Natural killer cell (primary cell): ENCODE measurements around the gene CREBBP. TPM values are rescaled to one million over a fixed set of nuclear protein-coding genes. Genes with fewer than 3 reads are reported as not detected.

Experiments
- ATAC-seq, 3 donors: fragments of 150-1000 bp in 2 of 3; fragments of 200-7000 bp in 1 of 3; cut with Tn5 transposase; 1 replicate in 1 of 3; 2 replicates in 2 of 3; pipeline ENCODE4 v1.10.0; 2021; ENCODE audit warnings: mild to moderate bottlenecking in 2 of 3, moderate library complexity in 2 of 3
- DNase-seq, 2 donors: peaks; one replicate each; pipeline versions ENCODE4 v3.0.0 to v3.0.0-alpha.2; 2013 to 2021; ENCODE audit warnings: mixed read lengths in 1 of 2
- H3K27ac ChIP-seq: one replicate; pipeline ENCODE4 v1.5.1; 2013; ENCODE audit warnings: mild to moderate bottlenecking, low read length
- H3K27me3 ChIP-seq: one replicate; pipeline ENCODE4 v1.6.1; 2013; ENCODE audit warnings: low read length; ENCODE audit not compliant: control insufficient read depth, insufficient read depth
- H3K36me3 ChIP-seq: one replicate; pipeline ENCODE4 v1.6.1; 2013; ENCODE audit warnings: low read length; ENCODE audit not compliant: control insufficient read depth, insufficient read depth
- H3K4me1 ChIP-seq: one replicate; pipeline ENCODE4 v1.6.1; 2013; ENCODE audit warnings: low read length; ENCODE audit not compliant: control insufficient read depth, insufficient read depth
- H3K4me3 ChIP-seq: one replicate; pipeline ENCODE4 v1.5.1; 2013; ENCODE audit warnings: low read length
- H3K9me3 ChIP-seq: one replicate; pipeline ENCODE4 v1.6.1; 2013; ENCODE audit warnings: low read length; ENCODE audit not compliant: control insufficient read depth, insufficient read depth
- H3K27ac Mint-ChIP-seq, 2 donors: one replicate each; pipeline ENCODE4 v1.8.0; 2022; ENCODE audit warnings: mild to moderate bottlenecking in 2 of 2, mixed read lengths in 2 of 2, moderate library complexity in 1 of 2
- H3K27me3 Mint-ChIP-seq, 2 donors: one replicate each; pipeline ENCODE4 v1.8.0; 2022; ENCODE audit warnings: low read depth in 2 of 2, mixed read lengths in 2 of 2
- H3K36me3 Mint-ChIP-seq: one replicate; pipeline ENCODE4 v1.8.0; 2022; ENCODE audit warnings: mixed read lengths
- H3K4me1 Mint-ChIP-seq, 2 donors: one replicate each; pipeline ENCODE4 v1.8.0; 2022; ENCODE audit warnings: mixed read lengths in 2 of 2
- H3K4me3 Mint-ChIP-seq: one replicate; pipeline ENCODE4 v1.8.0; 2022; ENCODE audit warnings: mild to moderate bottlenecking, moderate library complexity, mixed read lengths
- H3K9me3 Mint-ChIP-seq, 2 donors: one replicate each; pipeline ENCODE4 v1.8.0; 2022; ENCODE audit warnings: mixed read lengths in 2 of 2
- CTCF ChIP-seq: fragments of 200-600 bp; IDR thresholded peaks from one replicate; pipeline ENCODE4 v1.8.0; 2022; ENCODE audit warnings: antibody characterized with exemption
- WGBS: methylation state at CpG from one replicate; pipeline ENCODE4 v1.1.7; 2013; ENCODE audit warnings: missing lambda C conversion rate; ENCODE audit not compliant: insufficient coverage; 5-methylcytosine and 5-hydroxymethylcytosine counted together
- intact Hi-C: fragments of 100-400 bp; cut with micrococcal nuclease; formaldehyde crosslinking; loops from one replicate; pipeline ENCODE4 v1.14.2; 2022
- total RNA-seq, 4 donors: library from RNA; stranded (reverse); fragments of 120-200 nt in 1 of 4; gene quantifications; one replicate each; pipeline versions ENCODE4 v1.2.3 to v1.2.4, GENCODE V29; 2013 to 2022

CREBBP gene
- total RNA-seq, 3 donors from 2014 or later (not counting 1 experiment from before 2014, with no cell fraction given), result 197 to 234 (median 224) TPM

- intact Hi-C loops, result no loop called here
- ATAC-seq, result no peak
- Histone ChIP-seq H3K4me1 (peaks cover 15% of the 10 kb centered on the region), H3K27me3 (no peaks in the 10 kb centered on the region), H3K27ac (no peak overlapping the region), H3K9me3 (no peaks in the 10 kb centered on the region), H3K4me3 (no peak overlapping the region), H3K36me3 (no peaks in the 10 kb centered on the region)
- Mint-ChIP-seq H3K4me3 (no peak overlapping the region), H3K36me3 (no peaks in the 10 kb centered on the region), H3K9me3 (no peaks in the 10 kb centered on the region), H3K4me1 (peaks cover 16 to 22% of the 10 kb centered on the region in 2 donors), H3K27me3 (no peaks in the 10 kb centered on the region), H3K27ac (no peak overlapping the region)
- TF ChIP-seq CTCF, result no peak
- DNase-seq, result no peak
- 97% methylated on average over 15 of the region's 15 CpGs for WGBS
Observed at GRCh38 chr16:3713587-3714242, 166.8 kb downstream of the CREBBP start.

GRCh38 chr16:3712861-3713372 is 167.6 kb downstream of the CREBBP start:
- H3K4me1 ChIP-seq, result peaks cover 11% of the 10 kb centered on the region
- intact Hi-C loops, result no loop called here
- no peak overlapping the region for H3K27ac Mint-ChIP-seq
- no peak overlapping the region for H3K27ac ChIP-seq
- H3K9me3 Mint-ChIP-seq, result no peaks in the 10 kb centered on the region
- no peaks in the 10 kb centered on the region for H3K9me3 ChIP-seq
- H3K4me1 Mint-ChIP-seq, result peaks cover 12 to 18% of the 10 kb centered on the region in 2 donors
- H3K4me3 Mint-ChIP-seq, result no peak overlapping the region
- H3K27me3 Mint-ChIP-seq, result no peaks in the 10 kb centered on the region
- no peak for DNase-seq
- no peaks in the 10 kb centered on the region for H3K36me3 ChIP-seq
- H3K27me3 ChIP-seq, result no peaks in the 10 kb centered on the region
- no peak for ATAC-seq
- TF ChIP-seq CTCF, result no peak
- no peak overlapping the region for H3K4me3 ChIP-seq
- 96% methylated on average over 16 of the region's 16 CpGs for WGBS
- no peaks in the 10 kb centered on the region for H3K36me3 Mint-ChIP-seq

GRCh38 chr16:3706253-3707012 is 174.1 kb downstream of the CREBBP start:
- TF ChIP-seq CTCF, result no peak
- H3K9me3 ChIP-seq, result no peaks in the 10 kb centered on the region
- peaks cover 0 to 7% of the 10 kb centered on the region in 2 donors for H3K4me1 Mint-ChIP-seq
- no peak overlapping the region for H3K4me3 Mint-ChIP-seq
- ATAC-seq, result no peak
- H3K4me3 ChIP-seq, result no peak overlapping the region
- no peaks in the 10 kb centered on the region for H3K27me3 ChIP-seq
- WGBS, result 78% methylated on average over 10 of the region's 10 CpGs
- no peak for DNase-seq
- H3K27ac Mint-ChIP-seq, result no peak overlapping the region
- H3K27me3 Mint-ChIP-seq, result no peaks in the 10 kb centered on the region
- no peaks in the 10 kb centered on the region for H3K4me1 ChIP-seq
- H3K36me3 ChIP-seq, result no peaks in the 10 kb centered on the region
- H3K27ac ChIP-seq, result no peak overlapping the region
- intact Hi-C loops, result no loop called here
- no peaks in the 10 kb centered on the region for H3K9me3 Mint-ChIP-seq
- H3K36me3 Mint-ChIP-seq, result no peaks in the 10 kb centered on the region
